HS-27A (cell line): ENCODE measurements around the gene HSD11B2.

ENCODE experiments used
- DNase-seq: peaks from one replicate; pipeline ENCODE4 v3.0.0-alpha.2; 2012; ENCODE audit warnings: low read depth, missing footprints

Gene HSD11B2

DNA sequence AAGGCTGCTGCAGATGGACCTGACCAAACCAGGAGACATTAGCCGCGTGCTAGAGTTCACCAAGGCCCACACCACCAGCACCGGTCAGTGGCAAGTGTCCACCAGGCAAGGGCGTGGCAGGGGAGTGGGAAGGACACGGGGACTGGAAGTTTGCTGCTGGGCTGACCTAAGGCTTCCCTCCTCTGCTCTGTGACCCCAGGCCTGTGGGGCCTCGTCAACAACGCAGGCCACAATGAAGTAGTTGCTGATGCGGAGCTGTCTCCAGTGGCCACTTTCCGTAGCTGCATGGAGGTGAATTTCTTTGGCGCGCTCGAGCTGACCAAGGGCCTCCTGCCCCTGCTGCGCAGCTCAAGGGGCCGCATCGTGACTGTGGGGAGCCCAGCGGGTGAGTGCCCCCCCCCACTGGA lies 4.8 kb downstream of the HSD11B2 start:
- no peak for DNase-seq

DNA sequence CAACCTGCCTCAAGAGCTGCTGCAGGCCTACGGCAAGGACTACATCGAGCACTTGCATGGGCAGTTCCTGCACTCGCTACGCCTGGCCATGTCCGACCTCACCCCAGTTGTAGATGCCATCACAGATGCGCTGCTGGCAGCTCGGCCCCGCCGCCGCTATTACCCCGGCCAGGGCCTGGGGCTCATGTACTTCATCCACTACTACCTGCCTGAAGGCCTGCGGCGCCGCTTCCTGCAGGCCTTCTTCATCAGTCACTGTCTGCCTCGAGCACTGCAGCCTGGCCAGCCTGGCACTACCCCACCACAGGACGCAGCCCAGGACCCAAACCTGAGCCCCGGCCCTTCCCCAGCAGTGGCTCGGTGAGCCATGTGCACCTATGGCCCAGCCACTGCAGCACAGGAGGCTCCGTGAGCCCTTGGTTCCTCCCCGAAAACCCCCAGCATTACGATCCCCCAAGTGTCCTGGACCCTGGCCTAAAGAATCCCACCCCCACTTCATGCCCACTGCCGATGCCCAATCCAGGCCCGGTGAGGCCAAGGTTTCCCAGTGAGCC lies 5.8 kb downstream of the HSD11B2 start:
- no peak for DNase-seq

DNA sequence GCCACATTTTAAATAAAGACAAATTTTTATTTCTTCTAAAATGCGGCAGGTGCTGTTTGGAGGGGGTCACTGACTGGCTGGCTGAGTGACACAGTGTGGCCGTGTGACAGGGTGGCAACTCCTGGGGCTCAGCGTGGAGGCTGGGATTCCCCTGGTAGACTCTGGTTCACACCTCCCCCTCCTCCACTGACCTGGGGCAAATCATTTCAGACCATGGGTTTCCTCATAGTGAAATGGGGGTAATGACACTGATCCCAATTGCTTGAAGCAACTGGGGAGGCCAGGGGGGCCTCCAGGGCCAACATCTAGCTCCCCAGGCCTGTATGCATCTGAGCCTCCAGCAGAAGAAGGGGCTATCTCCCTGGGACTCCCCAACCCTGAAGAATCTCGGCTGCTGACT lies 6.6 kb downstream of the HSD11B2 start:
- DNase-seq = no peak

DNA sequence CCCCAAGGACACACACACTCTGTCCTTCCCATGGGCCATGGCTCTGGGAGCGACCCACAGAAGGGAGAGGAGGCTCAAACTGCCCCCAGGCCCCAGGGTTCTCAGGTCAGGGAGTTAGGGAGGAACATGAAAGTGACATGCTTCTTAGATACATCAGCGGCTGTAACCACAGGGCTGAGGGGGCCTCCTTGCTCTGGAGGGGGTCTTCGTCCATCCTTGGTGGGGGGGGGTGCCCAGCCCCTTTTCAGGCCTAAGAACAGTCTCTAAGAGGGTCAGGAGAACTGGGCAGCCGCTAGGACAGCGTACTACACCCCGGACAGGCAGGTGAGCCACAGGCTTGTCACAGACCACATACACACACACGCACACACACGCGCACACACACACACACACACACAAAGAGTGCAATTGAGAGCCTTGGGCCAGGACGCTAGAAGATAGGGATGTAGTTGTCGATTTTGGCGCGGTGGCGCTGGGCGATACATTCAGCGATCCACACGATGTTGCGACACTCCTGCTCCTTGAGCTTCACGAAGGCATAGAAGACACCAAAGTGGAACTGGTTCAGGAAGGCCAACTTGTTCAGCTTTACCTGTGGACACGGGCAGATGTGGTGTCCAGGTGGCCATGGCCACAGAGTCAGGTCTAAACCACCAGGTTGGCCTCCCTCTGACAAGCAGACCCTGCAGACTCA lies 7.3 kb downstream of the HSD11B2 start:
- no peak for DNase-seq

DNA sequence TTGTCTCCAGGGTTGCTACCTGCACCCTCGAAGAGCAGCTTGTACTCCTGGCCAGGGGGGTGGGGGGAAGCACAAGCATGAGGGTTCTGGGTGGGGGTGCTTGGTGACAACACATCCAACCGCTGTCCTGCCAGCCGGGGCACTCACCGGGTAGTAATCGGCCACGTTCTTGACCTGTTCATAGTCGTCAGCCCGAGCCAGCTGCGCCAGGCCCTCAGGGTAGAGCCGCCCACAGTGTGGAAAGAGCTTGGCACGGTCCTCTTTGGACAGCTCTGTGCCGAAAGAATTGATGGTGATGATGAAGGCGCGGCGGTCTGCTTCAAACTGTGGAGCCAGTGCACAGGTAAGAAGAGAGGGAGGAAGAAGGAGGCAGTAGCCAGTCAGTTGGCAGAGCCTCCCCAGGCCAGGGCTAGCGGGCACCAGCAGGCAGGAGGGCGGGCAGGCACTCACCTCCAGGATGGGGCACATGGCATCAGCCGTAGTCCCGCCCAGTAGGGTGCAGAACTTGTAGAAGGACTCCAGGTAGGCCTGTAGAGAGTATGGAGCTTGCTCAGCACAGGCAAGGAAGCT lies 8.0 kb downstream of the HSD11B2 start:
- no peak for DNase-seq

DNA sequence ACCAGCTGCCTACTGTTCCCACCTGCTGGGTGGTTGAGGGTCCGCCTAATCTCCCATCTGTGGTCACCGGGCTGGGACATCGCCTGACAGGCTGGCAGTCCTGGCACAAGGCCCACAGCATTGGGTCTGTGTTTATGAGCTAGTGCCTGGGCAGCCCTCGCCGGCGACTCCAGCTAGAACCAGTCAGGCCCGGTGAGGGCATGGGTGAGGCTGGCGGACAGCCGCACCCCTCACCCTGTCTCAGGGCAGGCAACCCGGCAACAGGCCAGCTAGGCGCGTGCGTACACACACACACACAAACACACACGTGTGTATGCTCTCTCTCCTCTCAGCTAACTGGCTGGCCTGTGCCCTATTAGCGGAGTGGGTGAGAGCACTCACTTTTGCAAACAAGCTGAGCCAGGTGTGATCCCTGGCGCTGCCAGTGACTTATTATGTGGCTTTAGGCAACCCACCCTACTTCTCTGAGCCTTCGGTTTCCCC lies 10.4 kb downstream of the HSD11B2 start:
- DNase-seq = no peak

DNA sequence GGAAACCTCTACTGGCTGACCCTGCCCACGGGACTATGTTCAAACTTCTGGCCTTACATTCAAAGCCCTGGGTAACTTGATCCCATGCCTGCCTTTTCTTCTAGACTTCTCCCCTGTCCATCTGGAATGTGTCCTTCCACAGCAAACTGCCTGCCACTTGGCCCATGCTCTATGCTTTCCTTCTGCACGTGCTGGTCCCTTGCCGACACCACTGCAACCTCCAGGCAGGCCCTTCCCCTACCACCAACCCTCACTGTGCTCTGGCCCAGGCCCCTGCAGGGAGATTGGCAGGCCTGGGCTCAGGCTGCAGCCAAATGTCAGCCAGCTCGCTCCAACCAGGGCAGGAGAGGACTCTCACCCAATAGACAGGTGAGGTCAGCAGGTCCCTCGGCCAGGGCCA lies 11.0 kb downstream of the HSD11B2 start:
- no peak for DNase-seq

DNA sequence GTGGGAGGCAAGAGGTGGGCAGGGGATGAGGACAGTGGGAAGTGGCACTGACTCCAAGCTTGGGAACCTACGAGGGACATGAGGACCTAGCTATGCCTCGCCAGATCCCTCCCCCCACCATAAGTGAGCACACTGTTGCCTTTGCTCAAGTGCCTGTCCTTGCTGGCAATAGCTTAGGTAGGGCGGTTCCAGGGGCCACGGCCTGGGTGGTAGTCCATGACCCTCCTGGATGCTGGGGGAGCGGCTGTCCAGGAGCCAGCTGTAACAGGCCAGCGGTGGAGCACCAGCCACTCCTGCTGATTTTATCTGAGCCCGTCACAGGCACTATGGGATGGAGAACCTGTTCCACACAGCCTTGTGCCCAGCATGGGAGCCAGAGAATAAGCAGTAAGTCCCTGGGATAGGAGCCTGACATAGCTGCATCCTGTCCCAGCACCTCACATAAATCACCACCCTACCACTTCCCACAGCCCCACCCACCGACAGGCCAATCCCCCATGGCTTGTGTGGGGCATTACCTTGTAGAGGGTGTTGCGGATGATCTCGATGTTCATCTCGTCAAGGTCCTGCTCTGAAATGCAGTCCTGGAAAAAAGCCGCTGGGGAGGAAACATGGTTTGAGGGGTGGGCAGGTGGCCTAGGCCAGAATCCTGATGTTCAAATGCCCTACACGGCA lies 11.8 kb downstream of the HSD11B2 start:
- no peak for DNase-seq

DNA sequence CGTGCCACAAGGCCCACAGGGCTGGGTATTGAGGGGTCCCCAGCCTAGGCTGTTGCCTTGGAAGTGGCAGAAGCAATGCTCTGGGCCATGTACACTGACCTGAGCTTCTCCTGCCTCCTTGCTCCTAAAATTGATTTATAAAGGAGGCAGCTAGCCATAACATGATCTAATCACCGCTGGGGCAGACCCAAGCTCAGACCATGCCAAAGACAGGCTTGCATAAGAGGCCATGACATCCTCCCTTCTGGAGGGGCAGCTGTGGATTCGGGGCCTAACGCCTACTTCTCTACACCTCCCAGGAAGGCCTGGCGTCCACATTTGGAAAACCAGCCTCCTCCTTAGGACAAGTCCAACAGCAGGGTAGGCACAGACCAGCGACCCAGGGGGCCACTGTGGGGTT lies 12.3 kb downstream of the HSD11B2 start:
- no peak for DNase-seq

DNA sequence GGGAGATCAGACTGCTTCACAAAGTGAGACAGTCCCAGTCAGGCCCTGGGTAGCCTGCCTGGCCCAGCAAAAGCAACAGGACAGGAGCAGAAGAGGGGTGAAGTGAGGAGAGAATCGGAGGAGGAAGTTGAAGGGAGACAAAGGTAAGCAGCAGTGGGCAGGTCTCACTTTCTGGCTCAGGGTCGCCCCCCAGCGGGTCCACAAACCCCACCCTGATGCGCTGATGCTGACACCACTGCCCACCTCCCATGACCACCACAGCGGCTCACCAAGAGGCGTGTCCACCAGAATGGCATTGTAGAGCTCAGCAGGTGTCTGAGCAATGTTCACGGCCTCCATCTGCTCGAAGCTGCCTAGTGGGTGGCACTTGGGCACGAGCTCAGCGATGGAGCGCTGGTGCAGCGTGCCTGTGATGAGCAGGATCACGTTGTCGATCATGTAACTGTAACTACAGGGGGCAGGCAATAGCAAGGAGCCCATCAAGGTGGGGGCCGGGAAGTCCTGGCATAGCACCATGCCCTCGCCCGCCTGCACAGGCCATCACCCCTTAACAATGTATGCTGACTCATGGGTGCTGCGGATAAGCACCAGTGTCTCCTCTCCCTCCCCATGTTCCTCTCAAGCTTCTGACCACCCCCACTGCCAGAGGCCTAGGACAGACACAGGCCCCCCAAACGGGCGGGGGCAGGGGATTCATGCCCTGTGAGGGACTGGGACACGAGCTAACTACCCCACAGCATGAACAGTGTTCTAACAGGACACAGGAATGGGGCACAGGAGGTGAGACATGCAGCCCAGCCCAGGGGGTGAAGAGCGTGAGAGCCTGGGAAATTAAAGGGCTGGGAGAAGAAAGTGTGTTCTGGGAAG lies 13.6 kb downstream of the HSD11B2 start:
- no peak for DNase-seq

DNA sequence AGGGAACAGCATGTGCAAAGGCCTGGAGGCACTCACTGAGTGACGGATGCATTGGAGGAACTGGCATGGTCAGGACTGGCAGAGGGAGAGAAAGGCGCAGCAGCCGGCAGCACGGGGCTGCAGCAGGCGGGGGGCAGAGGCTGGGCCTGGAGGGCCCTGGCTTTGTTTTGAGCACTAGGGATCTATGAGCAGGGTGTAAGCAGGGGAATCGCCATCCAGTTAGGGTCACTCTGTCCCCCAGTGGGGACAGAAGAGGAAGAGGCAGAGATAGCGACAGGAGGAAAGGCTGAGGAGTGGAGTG lies 14.2 kb downstream of the HSD11B2 start:
- DNase-seq = no peak

DNA sequence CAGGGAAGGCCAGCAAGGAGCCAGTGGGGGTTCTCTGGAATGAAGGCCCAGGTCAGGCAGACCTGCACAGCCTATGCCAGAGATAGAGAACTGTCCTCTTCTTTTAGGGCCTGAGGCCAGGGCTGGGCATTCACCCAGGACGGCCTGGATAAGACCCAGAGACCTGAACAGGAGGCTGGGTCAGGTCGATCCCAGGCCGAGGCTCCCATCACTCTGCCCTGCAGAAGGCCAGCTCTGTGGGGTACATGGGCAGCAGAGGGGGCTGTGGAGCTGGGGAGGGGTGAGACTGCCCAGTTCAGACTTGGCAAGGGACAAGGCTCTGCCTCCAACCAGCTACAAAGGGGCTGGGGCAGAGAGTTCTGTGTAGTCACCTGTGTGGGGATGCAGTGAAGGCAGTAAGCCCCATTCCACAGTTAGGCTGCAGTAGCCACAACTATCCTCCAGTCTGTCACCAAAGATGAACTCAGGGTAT lies 14.6 kb downstream of the HSD11B2 start:
- no peak for DNase-seq

DNA sequence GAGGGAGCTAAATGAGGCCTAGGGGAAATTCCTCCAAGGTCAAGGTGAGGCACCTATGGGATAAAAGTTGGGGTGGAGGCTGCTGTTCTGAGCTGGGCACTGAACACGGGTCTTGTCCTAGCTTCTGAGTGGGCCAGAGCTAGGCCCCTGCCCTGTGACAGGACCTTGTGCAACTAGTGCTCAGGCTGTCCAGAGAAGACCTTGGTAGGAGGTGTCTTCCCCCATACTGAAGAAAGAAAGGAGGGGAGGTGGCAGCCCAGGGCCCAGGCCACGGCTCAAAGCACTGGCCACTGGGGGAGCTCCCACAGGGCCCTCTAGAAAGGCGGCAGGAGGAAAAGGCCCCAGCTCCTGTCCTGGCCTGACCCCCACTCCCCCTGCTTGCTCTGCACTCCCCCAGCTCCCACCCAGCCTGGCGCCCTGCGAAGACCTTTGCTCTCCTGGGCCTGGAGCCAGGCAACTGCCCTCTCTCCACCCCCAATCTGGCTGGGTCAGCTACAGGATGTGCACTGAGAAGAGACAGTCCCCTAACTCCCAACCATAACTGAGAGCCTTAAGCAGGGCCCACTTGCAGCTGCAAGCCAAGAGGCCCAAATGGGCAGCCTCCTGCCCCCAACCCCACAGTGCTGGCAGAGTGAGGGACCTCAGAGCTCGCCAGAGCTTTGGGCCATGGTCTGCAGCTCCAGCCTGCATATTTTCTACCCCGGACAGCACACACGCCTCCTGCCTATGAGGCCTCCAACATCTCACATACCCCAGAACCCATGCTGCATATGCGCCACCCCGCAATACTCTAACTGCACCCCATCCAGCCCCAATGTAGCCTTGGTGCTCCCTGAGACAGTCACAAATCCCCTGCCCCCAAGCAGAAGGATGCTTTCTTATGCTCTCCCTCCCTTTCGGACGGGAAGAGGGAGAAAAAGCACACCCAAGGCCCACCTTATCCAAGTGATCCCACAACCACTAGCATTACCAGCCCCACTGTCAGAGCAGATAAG lies 15.3 kb downstream of the HSD11B2 start:
- no peak for DNase-seq

DNA sequence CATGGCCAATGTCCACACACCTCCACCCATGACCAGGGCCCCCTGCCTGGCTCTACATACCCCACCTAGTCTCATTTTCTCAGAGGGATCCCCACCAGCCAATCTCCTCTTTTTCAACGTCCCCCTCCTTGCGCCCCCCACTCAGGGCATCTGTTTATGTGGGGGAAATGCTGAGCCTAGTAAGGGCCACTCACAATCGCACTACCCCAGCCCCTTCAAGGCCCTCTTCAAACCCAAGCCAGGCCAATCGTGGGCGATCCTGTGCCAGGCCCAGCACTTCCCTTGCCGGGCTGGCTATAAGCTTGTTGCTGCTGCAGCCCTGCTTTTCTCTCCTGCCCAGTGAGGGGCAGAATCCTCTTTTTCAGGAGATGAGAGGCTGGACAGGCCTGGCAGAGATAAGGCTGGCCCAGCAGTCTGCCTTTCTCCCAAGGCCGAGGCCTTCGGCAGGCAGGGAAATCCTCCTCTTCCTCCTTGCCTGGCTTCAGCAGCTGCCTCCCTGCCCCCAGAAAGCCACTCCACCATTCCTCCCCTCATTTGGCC lies 16.1 kb downstream of the HSD11B2 start:
- no peak for DNase-seq

DNA sequence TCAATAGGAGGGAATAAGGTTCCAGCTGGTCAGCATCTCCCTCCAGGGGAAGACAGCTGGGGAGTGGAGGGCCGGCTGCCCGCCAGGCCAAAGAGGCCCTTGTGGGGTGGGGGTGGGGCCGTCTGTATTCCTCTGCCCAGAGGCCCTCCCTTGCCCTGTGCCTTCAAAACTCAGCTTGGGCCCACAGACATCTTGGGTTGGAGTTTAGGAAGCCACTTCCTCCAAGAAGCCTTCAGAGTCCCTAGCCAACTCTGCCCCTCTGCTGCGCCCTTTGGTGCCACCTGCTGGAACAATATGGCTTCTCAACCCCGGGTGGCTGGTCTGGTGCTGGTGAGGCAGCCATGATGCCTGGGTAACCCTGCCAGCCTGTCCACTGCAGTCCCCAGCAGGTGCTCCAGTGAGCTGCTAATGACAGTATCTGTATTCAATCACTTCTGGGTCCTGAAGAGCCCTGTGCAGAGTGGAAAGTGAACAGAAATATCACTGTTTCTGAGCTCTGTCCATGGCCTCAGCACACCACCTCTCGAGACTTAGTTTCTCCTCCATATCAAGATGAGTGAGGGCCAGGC lies 16.7 kb downstream of the HSD11B2 start:
- DNase-seq = no peak

DNA sequence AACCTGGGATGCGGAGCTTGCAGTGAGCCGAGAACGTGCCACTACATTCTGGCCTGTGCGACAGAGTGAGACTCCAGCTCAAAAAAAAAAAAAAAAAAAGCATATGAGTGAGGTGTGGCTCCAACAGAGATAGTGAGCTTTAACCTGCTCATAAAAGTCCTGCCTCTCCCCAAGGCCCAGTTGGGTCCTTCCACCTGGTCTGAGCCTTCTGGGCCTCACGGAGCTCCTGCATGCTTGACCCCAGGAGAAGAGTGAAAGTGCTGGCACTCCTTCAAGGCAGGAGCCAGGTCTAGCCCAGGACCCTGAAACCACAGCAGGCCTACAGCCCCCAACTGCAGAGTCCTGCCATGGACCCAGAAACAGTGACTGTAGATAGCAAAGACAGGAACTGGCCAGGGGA lies 17.7 kb downstream of the HSD11B2 start:
- no peak for DNase-seq

DNA sequence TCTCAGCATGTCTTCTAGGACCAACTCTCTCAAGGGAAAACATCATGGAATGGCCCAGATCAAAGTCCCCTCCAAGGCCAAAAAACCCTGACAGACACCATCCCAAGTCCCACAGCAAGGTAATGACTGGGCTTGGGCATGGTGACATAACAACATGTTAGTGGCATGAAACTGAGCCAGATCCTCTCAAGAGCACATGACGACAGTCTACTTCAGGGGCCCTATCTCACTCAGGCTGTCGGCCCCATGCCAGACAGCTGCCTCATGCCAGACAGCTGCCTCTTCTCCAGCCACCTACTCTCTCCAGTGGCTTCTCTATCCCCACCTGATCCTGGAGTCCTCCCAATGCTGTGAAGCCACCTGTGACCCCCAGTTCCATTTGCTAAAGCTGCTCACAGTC lies 18.4 kb downstream of the HSD11B2 start:
- no peak for DNase-seq

DNA sequence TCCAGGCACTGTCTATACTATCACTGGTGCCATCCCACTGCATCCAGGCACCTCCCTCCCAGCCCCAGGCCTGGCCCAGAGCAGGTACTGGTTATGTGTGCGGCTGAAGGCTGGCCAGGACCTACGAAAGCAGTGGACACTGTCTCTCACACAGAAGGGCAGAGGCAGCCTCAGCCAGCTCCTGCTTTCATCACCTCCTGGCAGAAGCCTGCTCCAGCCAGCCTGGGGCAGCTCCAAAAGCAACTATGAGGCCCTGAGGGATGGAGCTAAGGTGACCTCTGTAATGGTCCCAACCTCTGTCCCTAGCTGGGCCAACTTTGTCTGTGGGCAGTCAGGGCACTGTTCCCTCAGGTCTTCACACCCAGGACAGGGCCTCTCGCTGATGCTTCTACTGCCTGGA lies 18.8 kb downstream of the HSD11B2 start:
- DNase-seq = no peak

DNA sequence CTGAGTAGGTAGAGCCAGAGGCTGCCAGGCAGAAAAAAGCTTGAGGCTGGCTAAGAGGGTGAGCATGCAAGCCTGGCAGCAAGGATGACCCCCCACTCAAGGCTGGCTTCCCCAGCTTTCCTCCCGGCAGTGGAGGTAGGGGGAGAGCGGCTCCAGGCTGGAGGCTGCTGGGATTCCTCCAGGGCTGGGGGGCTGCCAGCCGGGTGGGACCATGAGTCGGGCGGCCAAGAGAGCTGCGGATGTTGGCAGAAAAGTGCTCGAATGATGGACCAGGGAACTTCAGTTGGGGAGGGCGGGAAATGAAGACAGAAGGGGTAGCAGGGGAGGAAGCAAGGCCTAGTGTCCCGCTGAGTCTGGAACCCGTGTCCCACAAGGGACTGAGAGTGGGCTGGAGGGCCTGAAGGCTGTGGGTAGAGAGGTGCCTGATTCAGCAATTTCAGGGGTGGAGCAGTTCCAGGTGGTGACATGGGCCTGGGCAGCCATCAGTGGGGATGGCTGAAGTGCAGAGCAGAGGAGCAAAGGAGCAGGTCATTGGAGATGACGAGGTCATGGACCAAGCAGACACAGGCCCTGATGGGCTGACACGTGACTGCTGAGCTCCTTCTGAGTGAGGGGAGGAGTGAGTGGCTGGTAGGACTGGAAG lies 20.3 kb downstream of the HSD11B2 start:
- DNase-seq = no peak
